Activated naive CD4-positive, alpha-beta T cell treated with anti-CD3 and anti-CD28 coated beads, Interleukin-2, amount 50 U/mL, for 24 hours (primary cell): Measurements from ENCODE around the gene CCT5.
"Not testable (repeated sequence)": the region's sequence is repeated elsewhere in the genome, so short reads cannot be mapped to it uniquely, and the experiment has no call there.

Source experiments
- H3K27ac Mint-ChIP-seq: one replicate; pipeline ENCODE4 v1.8.0; 2021; ENCODE audit warnings: mild to moderate bottlenecking, mixed read lengths
- H3K27me3 Mint-ChIP-seq: one replicate; pipeline ENCODE4 v1.8.0; 2021; ENCODE audit warnings: mixed read lengths
- H3K36me3 Mint-ChIP-seq: one replicate; pipeline ENCODE4 v1.8.0; 2021; ENCODE audit warnings: mixed read lengths
- H3K4me1 Mint-ChIP-seq: one replicate; pipeline ENCODE4 v1.8.0; 2021; ENCODE audit warnings: mixed read lengths
- H3K4me3 Mint-ChIP-seq: one replicate; pipeline ENCODE4 v1.8.0; 2021; ENCODE audit warnings: mild to moderate bottlenecking, mixed read lengths
- H3K9me3 Mint-ChIP-seq: one replicate; pipeline ENCODE4 v1.8.0; 2021; ENCODE audit warnings: mixed read lengths

CCT5 gene

GRCh38 chr5:10232386-10232785, 17.7 kb upstream of the CCT5 start:
- H3K4me1 Mint-ChIP-seq, result no peaks in the 10 kb centered on the region
- H3K36me3 Mint-ChIP-seq, result peaks cover 25% of the 10 kb centered on the region
- H3K27me3 Mint-ChIP-seq, result no peaks in the 10 kb centered on the region
- H3K27ac Mint-ChIP-seq, result no peak overlapping the region
- no peak overlapping the region for H3K4me3 Mint-ChIP-seq
- no peaks in the 10 kb centered on the region for H3K9me3 Mint-ChIP-seq

GRCh38 chr5:10233011-10233410, 17.1 kb upstream of the CCT5 start:
- Mint-ChIP-seq H3K36me3 (peaks cover 25% of the 10 kb centered on the region), H3K27me3 (no peaks in the 10 kb centered on the region), H3K4me1 (no peaks in the 10 kb centered on the region), H3K27ac (no peak overlapping the region), H3K4me3 (no peak overlapping the region), H3K9me3 (no peaks in the 10 kb centered on the region)

GRCh38 chr5:10233505-10233904, 16.6 kb upstream of the CCT5 start:
- Mint-ChIP-seq H3K27me3 (no peaks in the 10 kb centered on the region), H3K36me3 (peaks cover 25% of the 10 kb centered on the region), H3K4me1 (no peaks in the 10 kb centered on the region), H3K4me3 (no peak overlapping the region), H3K27ac (no peak overlapping the region), H3K9me3 (no peaks in the 10 kb centered on the region)

GRCh38 chr5:10235350-10235749, 14.7 kb upstream of the CCT5 start:
- Mint-ChIP-seq H3K4me1 (no peaks in the 10 kb centered on the region), H3K9me3 (no peaks in the 10 kb centered on the region), H3K27ac (no peak overlapping the region), H3K27me3 (no peaks in the 10 kb centered on the region), H3K4me3 (no peak overlapping the region), H3K36me3 (peaks cover 14% of the 10 kb centered on the region)

GRCh38 chr5:10243660-10244240, 6.3 kb upstream of the CCT5 start:
- no peaks in the 10 kb centered on the region for H3K27me3 Mint-ChIP-seq
- H3K36me3 Mint-ChIP-seq, result peaks cover 5% of the 10 kb centered on the region
- peaks cover 28% of the 10 kb centered on the region for H3K4me1 Mint-ChIP-seq
- H3K4me3 Mint-ChIP-seq, result no peak overlapping the region
- H3K9me3 Mint-ChIP-seq, result no peaks in the 10 kb centered on the region
- H3K27ac Mint-ChIP-seq, result no peak overlapping the region

GRCh38 chr5:10244342-10244944, 5.6 kb upstream of the CCT5 start:
- Mint-ChIP-seq H3K27me3 (no peaks in the 10 kb centered on the region), H3K36me3 (peaks cover 5% of the 10 kb centered on the region), H3K4me1 (peaks cover 30% of the 10 kb centered on the region), H3K9me3 (no peaks in the 10 kb centered on the region), H3K4me3 (no peak overlapping the region), H3K27ac (no peak overlapping the region)

GRCh38 chr5:10246761-10247160, 3.3 kb upstream of the CCT5 start:
- H3K4me1 Mint-ChIP-seq, result peaks cover 41% of the 10 kb centered on the region
- H3K27me3 Mint-ChIP-seq, result no peaks in the 10 kb centered on the region
- peaks cover 10% of the 10 kb centered on the region for H3K36me3 Mint-ChIP-seq
- H3K4me3 Mint-ChIP-seq, result no peak overlapping the region
- no peaks in the 10 kb centered on the region for H3K9me3 Mint-ChIP-seq
- no peak overlapping the region for H3K27ac Mint-ChIP-seq

- H3K4me1 Mint-ChIP-seq, result peaks cover 46% of the 10 kb centered on the region
- not testable (repeated sequence) for H3K36me3 Mint-ChIP-seq, H3K9me3 Mint-ChIP-seq, H3K4me3 Mint-ChIP-seq, H3K27ac Mint-ChIP-seq, H3K27me3 Mint-ChIP-seq
Observed at GRCh38 chr5:10247217-10247616, 2.9 kb upstream of the CCT5 start.

- peak overlapping the region; percentile 97 for H3K4me3 Mint-ChIP-seq
- H3K27me3 Mint-ChIP-seq, result no peaks in the 10 kb centered on the region
- peaks cover 10% of the 10 kb centered on the region for H3K36me3 Mint-ChIP-seq
- H3K4me1 Mint-ChIP-seq, result peaks cover 51% of the 10 kb centered on the region
- H3K9me3 Mint-ChIP-seq, result no peaks in the 10 kb centered on the region
- peak overlapping the region; percentile 100 for H3K27ac Mint-ChIP-seq
Observed at GRCh38 chr5:10248378-10249260, 1.5 kb upstream of the CCT5 start.

GRCh38 chr5:10250806-10251276, 761 bp downstream of the CCT5 start:
- Mint-ChIP-seq H3K36me3 (peaks cover 12% of the 10 kb centered on the region), H3K9me3 (no peaks in the 10 kb centered on the region), H3K27me3 (no peaks in the 10 kb centered on the region), H3K4me1 (peaks cover 64% of the 10 kb centered on the region), H3K4me3 (peak overlapping the region; percentile 97), H3K27ac (peak overlapping the region; percentile 77)

- Mint-ChIP-seq H3K9me3 (no peaks in the 10 kb centered on the region), H3K27ac (peak overlapping the region; percentile 77), H3K4me1 (peaks cover 66% of the 10 kb centered on the region), H3K36me3 (peaks cover 12% of the 10 kb centered on the region), H3K27me3 (no peaks in the 10 kb centered on the region), H3K4me3 (peak overlapping the region; percentile 97)
Observed at GRCh38 chr5:10251405-10251804, 1.3 kb downstream of the CCT5 start.

GRCh38 chr5:10253390-10253789, 3.3 kb downstream of the CCT5 start:
- no peak overlapping the region for H3K27ac Mint-ChIP-seq
- no peaks in the 10 kb centered on the region for H3K27me3 Mint-ChIP-seq
- peaks cover 60% of the 10 kb centered on the region for H3K4me1 Mint-ChIP-seq
- H3K36me3 Mint-ChIP-seq, result peaks cover 19% of the 10 kb centered on the region
- H3K9me3 Mint-ChIP-seq, result no peaks in the 10 kb centered on the region
- peak overlapping the region; percentile 68 for H3K4me3 Mint-ChIP-seq

- no peaks in the 10 kb centered on the region for H3K9me3 Mint-ChIP-seq
- H3K36me3 Mint-ChIP-seq, result peaks cover 24% of the 10 kb centered on the region
- no peak overlapping the region for H3K4me3 Mint-ChIP-seq
- peaks cover 56% of the 10 kb centered on the region for H3K4me1 Mint-ChIP-seq
- H3K27ac Mint-ChIP-seq, result no peak overlapping the region
- no peaks in the 10 kb centered on the region for H3K27me3 Mint-ChIP-seq
Observed at GRCh38 chr5:10254686-10255085, 4.6 kb downstream of the CCT5 start.

GRCh38 chr5:10257870-10258269, 7.8 kb downstream of the CCT5 start:
- peaks cover 37% of the 10 kb centered on the region for H3K4me1 Mint-ChIP-seq
- H3K36me3 Mint-ChIP-seq, result peaks cover 30% of the 10 kb centered on the region
- no peaks in the 10 kb centered on the region for H3K9me3 Mint-ChIP-seq
- H3K27me3 Mint-ChIP-seq, result no peaks in the 10 kb centered on the region
- H3K27ac Mint-ChIP-seq, result peak overlapping the region; percentile 90
- H3K4me3 Mint-ChIP-seq, result no peak overlapping the region

- Mint-ChIP-seq H3K27me3 (no peaks in the 10 kb centered on the region), H3K27ac (peak overlapping the region; percentile 83), H3K4me3 (no peak overlapping the region), H3K9me3 (no peaks in the 10 kb centered on the region), H3K36me3 (peaks cover 33% of the 10 kb centered on the region), H3K4me1 (peaks cover 17% of the 10 kb centered on the region)
Observed at GRCh38 chr5:10259899-10260298, 9.8 kb downstream of the CCT5 start.

- Mint-ChIP-seq H3K27ac (no peak overlapping the region), H3K4me3 (no peak overlapping the region), H3K27me3 (no peaks in the 10 kb centered on the region), H3K4me1 (peaks cover 8% of the 10 kb centered on the region), H3K9me3 (no peaks in the 10 kb centered on the region), H3K36me3 (peaks cover 30% of the 10 kb centered on the region)
Observed at GRCh38 chr5:10261065-10261464, 11.0 kb downstream of the CCT5 start.
